BLaER1 treated with 17β-estradiol and CSF1 and Interleukin-3, amounts not matched to agents 10 nM and 100 nM (cell line): ENCODE results near the gene DZIP1L.
A peak's percentile ranks its signal among the peaks of the same experiment; 100 is the strongest.
"Not testable (repeated sequence)": the region's sequence is repeated elsewhere in the genome, so short reads cannot be mapped to it uniquely, and the experiment has no call there.

Experiments
- H3K27ac ChIP-seq, 11 experiments: shearing (Covaris generic); formaldehyde crosslinking; 2 replicates each; pipeline ENCODE4 v1.8.1; 2022
- H3K27me3 ChIP-seq, 11 experiments: shearing (Covaris generic); formaldehyde crosslinking; 2 replicates each; pipeline ENCODE4 v1.8.1; 2022
- H3K36me3 ChIP-seq, 11 experiments: shearing (Covaris generic); formaldehyde crosslinking; 2 replicates each; pipeline ENCODE4 v1.8.1; 2022
- H3K4me1 ChIP-seq, 10 experiments: shearing (Covaris generic); formaldehyde crosslinking; 2 replicates each; pipeline ENCODE4 v1.8.1; 2022
- H3K4me2 ChIP-seq, 11 experiments: shearing (Covaris generic); formaldehyde crosslinking; 2 replicates each; pipeline ENCODE4 v1.8.1; 2022
- H3K4me3 ChIP-seq, 10 experiments: shearing (Covaris generic); formaldehyde crosslinking; 2 replicates each; pipeline ENCODE4 v1.8.1; 2022
- H3K9ac ChIP-seq, 11 experiments: shearing (Covaris generic); formaldehyde crosslinking; 2 replicates each; pipeline ENCODE4 v1.8.1; 2022
- H3K9me3 ChIP-seq, 11 experiments: shearing (Covaris generic); formaldehyde crosslinking; replicated peaks in 1 of 11; 2 replicates each; pipeline ENCODE4 v1.8.1; 2022
- H4K20me1 ChIP-seq, 11 experiments: shearing (Covaris generic); formaldehyde crosslinking; 2 replicates each; pipeline ENCODE4 v1.8.1; 2022
- Cebpa-rat ChIP-seq, 11 experiments: shearing (Covaris generic); IDR thresholded peaks; 2 replicates each; pipeline ENCODE4 v1.8.1; 2022

Gene DZIP1L

DNA sequence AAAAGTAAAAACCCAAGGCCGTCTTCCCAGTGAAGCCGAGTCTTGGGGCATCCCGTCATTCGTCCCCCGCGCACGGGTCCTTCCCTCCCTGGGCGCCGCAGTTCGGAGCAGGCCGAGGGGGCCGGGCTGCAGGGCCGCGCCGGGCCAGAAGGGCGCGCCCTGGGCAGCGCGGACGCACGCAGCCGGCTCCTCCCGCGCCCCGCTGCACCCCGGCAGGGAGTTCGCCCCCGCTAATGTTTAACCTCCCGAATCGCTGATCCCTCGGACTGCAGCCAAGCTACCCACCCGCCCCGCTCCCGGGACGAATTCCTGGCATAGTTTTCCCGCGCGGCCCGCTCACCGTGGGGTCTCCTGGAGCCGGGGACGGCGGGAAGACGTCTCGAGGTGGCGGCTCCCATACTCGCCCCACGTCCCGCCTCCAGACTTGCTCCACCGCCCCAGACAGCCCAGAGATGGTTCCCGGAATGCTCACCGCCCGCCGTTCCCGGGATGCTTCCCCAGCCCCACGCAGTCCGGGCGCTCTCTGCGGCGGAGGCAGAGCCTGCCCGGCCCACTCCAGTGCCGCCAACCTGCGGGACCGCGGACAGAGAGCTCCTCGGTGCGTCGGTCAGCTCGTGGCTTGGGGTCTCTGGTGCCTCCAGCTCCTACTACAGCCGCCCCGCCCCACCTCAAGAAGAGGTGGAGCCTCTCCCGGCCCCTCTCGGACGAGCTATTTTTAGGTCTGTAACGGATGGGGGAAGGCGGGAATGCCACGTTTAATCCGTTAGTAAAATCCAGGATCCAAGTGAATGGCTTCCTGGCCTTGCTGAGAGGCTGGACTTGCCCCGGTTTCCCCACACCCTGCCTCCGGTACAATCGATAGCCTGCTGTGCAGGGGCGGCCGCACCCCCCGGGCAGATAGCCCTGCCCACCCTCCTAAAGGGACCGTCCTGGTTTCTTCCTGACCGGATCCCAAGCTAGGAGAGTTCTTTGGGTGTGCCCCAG, at the start of gene DZIP1L:
Gene DZIP1L, minus strand, starts transcription at position 621 of the 984 bp plus-strand sequence. CDS start 11,637 bp downstream, outside the sequence.
- Histone ChIP-seq H4K20me1 (no peaks in the 10 kb centered on the region; a peak in 1 of 22 replicates), H3K4me1 (peaks cover 0 to 14% (median 7%) of the 10 kb centered on the region in 10 experiments; a peak in 15 of 20 replicates), H3K4me2 (peak within 1 kb of the TSS; percentile 89 to 100 (median 98)), H3K36me3 (no peaks in the 10 kb centered on the region), H3K27ac (peak within 1 kb of the TSS in 2 of 11 experiments; percentile 24 to 51; a peak in 2 of 22 replicates), H3K27me3 (peaks cover 18 to 36% (median 31%) of the 10 kb centered on the region in 11 experiments), H3K9ac (peak within 1 kb of the TSS; percentile 48 to 77 (median 74)), H3K9me3 (no peaks in the 10 kb centered on the region), H3K4me3 (peak within 1 kb of the TSS; percentile 64 to 85 (median 73))
- TF ChIP-seq Cebpa-rat (IDR thresholded peaks at IDR 0.05) = no peak

- H4K20me1 ChIP-seq = peaks cover 0 to 6% (median 0%) of the 10 kb centered on the region in 11 experiments; a peak in 1 of 22 replicates
- H3K27ac ChIP-seq = no peak overlapping the region
- no peak overlapping the region for H3K4me3 ChIP-seq
- H3K9me3 ChIP-seq = no peaks in the 10 kb centered on the region
- H3K4me2 ChIP-seq = no peak overlapping the region
- no peak overlapping the region for H3K9ac ChIP-seq
- no peaks in the 10 kb centered on the region for H3K4me1 ChIP-seq
- H3K27me3 ChIP-seq = no peaks in the 10 kb centered on the region
- peaks cover 93 to 100% (median 97%) of the 10 kb centered on the region in 11 experiments for H3K36me3 ChIP-seq
- TF ChIP-seq Cebpa-rat (IDR thresholded peaks at IDR 0.05) = no peak
These were observed 49.7 kb upstream of the DZIP1L start for GRCh38 chr3:138165061-138165460.

- no peak for TF ChIP-seq Cebpa-rat (IDR thresholded peaks at IDR 0.05)
- H3K4me3 ChIP-seq = no peak overlapping the region
These were observed 42.3 kb upstream of the DZIP1L start for GRCh38 chr3:138157743-138158142.

DNA sequence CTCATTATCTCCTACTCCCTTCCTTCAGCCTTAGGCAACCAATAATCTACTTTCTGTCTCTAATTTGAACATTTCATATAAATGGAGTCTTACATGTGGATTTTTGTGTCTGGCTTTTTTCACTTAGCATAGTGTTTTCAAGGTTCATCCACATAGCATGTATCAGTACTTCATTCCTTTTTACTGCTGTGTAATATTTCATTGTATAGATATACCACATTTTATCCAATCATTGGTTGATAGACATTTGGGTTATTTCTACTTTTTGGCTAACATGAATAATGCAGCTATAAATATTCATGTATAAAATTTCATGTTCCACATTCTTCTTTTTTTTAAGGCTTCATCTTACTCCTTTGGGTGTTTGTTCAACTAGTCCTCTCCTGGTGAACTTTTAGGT, 39.1 kb upstream of the DZIP1L start:
- H3K36me3 ChIP-seq = peaks cover 0 to 3% (median 0%) of the 10 kb centered on the region in 11 experiments; a peak in 4 of 22 replicates
- no peak overlapping the region for H3K4me3 ChIP-seq
- no peak overlapping the region for H3K4me2 ChIP-seq
- TF ChIP-seq Cebpa-rat (IDR thresholded peaks at IDR 0.05) = no peak
- no peak overlapping the region for H3K9ac ChIP-seq
- no peaks in the 10 kb centered on the region for H3K4me1 ChIP-seq
- H4K20me1 ChIP-seq = no peaks in the 10 kb centered on the region
- H3K9me3 ChIP-seq = peaks cover 14 to 23% (median 19%) of the 10 kb centered on the region in 11 experiments
- H3K27me3 ChIP-seq = no peaks in the 10 kb centered on the region
- H3K27ac ChIP-seq = no peak overlapping the region

More at GRCh38 chr3:138157743-138158142, 42.3 kb upstream of the DZIP1L start:
- no peaks in the 10 kb centered on the region for H3K27me3 ChIP-seq
- no peaks in the 10 kb centered on the region for H4K20me1 ChIP-seq
- no peak overlapping the region for H3K4me2 ChIP-seq
- H3K9ac ChIP-seq = no peak overlapping the region
- no peaks in the 10 kb centered on the region for H3K4me1 ChIP-seq
- peaks cover 14 to 22% (median 19%) of the 10 kb centered on the region in 11 experiments for H3K9me3 ChIP-seq
- H3K27ac ChIP-seq = no peak overlapping the region
- H3K36me3 ChIP-seq = peaks cover 25 to 33% (median 30%) of the 10 kb centered on the region in 11 experiments

GRCh38 chr3:138148503-138148902, 33.1 kb upstream of the DZIP1L start:
- Histone ChIP-seq H3K27me3 (no peaks in the 10 kb centered on the region), H3K9ac (no peak overlapping the region), H3K36me3 (no peaks in the 10 kb centered on the region), H3K9me3 (peaks cover under 1 to 9% (median 6%) of the 10 kb centered on the region in 11 experiments; a peak in 15 of 22 replicates), H3K4me1 (no peaks in the 10 kb centered on the region), H3K27ac (no peak overlapping the region), H4K20me1 (no peaks in the 10 kb centered on the region), H3K4me2 (no peak overlapping the region), H3K4me3 (no peak overlapping the region)
- no peak for TF ChIP-seq Cebpa-rat (IDR thresholded peaks at IDR 0.05)

- not testable (repeated sequence) for H3K27ac ChIP-seq, H3K36me3 ChIP-seq, H3K27me3 ChIP-seq, H4K20me1 ChIP-seq, H3K9me3 ChIP-seq, H3K9ac ChIP-seq, H3K4me3 ChIP-seq, H3K4me2 ChIP-seq
- H3K4me1 ChIP-seq = peaks cover 0 to 34% (median 9%) of the 10 kb centered on the region in 10 experiments; a peak in 11 of 20 replicates
These were observed 26.8 kb upstream of the DZIP1L start for GRCh38 chr3:138142181-138142580.

DNA sequence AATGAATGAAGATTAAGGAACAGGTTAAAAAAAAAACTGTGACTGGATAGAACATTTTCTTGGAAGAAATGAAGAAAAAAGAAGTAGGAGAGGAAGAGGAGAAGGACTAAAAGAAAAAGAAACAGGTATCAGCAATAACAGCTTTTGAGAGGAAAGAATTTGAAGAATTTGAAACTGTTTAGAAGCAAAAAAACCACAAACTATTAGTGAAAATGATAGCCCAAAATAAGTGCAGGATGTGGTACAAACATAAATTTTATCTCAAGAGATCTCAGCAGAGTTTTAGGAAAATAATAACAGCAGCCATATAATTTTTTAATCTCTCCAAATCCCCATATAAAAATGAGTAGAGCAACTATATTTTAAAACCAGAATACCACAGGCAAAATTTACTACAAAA, 25.5 kb upstream of the DZIP1L start:
- TF ChIP-seq Cebpa-rat (IDR thresholded peaks at IDR 0.05) = no peak

DNA sequence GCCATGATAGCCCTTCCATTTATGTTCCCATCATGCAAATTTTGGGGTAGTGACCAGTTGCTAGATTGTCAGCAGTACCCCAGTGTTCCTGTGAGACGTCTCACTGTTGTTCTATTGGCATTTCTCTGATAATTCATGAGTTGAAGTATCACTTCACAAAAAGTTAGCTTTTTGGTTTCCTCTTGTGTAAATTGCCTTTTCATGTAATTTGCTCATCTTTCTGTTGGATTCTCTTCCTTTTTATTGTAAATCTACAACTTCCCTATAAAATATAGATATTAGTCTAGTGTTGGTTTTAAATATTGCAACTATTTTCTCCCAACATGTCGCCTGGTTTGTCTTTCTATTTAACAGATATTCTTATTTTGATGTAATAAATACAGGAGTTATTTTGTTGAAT, 24.3 kb upstream of the DZIP1L start:
- TF ChIP-seq Cebpa-rat (IDR thresholded peaks at IDR 0.05) = no peak
- Histone ChIP-seq H3K27me3 (no peaks in the 10 kb centered on the region), H3K4me3 (no peak overlapping the region), H3K27ac (peak overlapping the region in 2 of 11 experiments; percentile 8 to 30; a peak in 3 of 22 replicates), H3K36me3 (no peaks in the 10 kb centered on the region), H3K4me2 (peak overlapping the region in 2 of 11 experiments; percentile 89 to 97; a peak in 5 of 22 replicates), H3K9me3 (peaks cover 0 to 9% (median 0%) of the 10 kb centered on the region in 11 experiments; a peak in 2 of 22 replicates), H4K20me1 (no peaks in the 10 kb centered on the region), H3K9ac (no peak overlapping the region), H3K4me1 (peaks cover 0 to 57% (median 23%) of the 10 kb centered on the region in 10 experiments; a peak in 13 of 20 replicates)

More for the DNA sequence above, 25.5 kb upstream of the DZIP1L start:
- Histone ChIP-seq H3K4me2 (peak overlapping the region in 1 of 11 experiments; percentile 8; a peak in 1 of 22 replicates), H3K9ac (no peak overlapping the region), H3K27ac (no peak overlapping the region), H4K20me1 (no peaks in the 10 kb centered on the region), H3K4me1 (peaks cover 0 to 46% (median 16%) of the 10 kb centered on the region in 10 experiments; a peak in 12 of 20 replicates), H3K9me3 (peaks cover 0 to 9% (median 0%) of the 10 kb centered on the region in 11 experiments; a peak in 2 of 22 replicates), H3K27me3 (no peaks in the 10 kb centered on the region), H3K4me3 (no peak overlapping the region), H3K36me3 (no peaks in the 10 kb centered on the region)

GRCh38 chr3:138137861-138138260, 22.5 kb upstream of the DZIP1L start:
- no peak for TF ChIP-seq Cebpa-rat (IDR thresholded peaks at IDR 0.05)
- Histone ChIP-seq H4K20me1 (no peaks in the 10 kb centered on the region), H3K4me2 (peak overlapping the region in 5 of 11 experiments; percentile 61 to 97 (median 86); a peak in 10 of 22 replicates), H3K4me3 (no peak overlapping the region), H3K27me3 (no peaks in the 10 kb centered on the region), H3K9me3 (no peaks in the 10 kb centered on the region), H3K9ac (peak overlapping the region in 1 of 11 experiments; percentile 56; a peak in 1 of 22 replicates), H3K4me1 (peaks cover 0 to 74% (median 23%) of the 10 kb centered on the region in 10 experiments; a peak in 13 of 20 replicates), H3K27ac (peak overlapping the region in 4 of 11 experiments; percentile 71 to 78 (median 74); a peak in 8 of 22 replicates), H3K36me3 (no peaks in the 10 kb centered on the region)
